Fibroblast of skin of left quadriceps (primary cell): Measurements from ENCODE around the gene UBE2Q1.
"Not testable (repeated sequence)": the region's sequence is repeated elsewhere in the genome, so short reads cannot be mapped to it uniquely, and the experiment has no call there.

Experiments used
- DNase-seq, 2 experiments: peaks; one replicate each; pipeline ENCODE4 v3.0.0-alpha.2; 2013; ENCODE audit warnings: low read depth in 2 of 2

Gene UBE2Q1

DNA sequence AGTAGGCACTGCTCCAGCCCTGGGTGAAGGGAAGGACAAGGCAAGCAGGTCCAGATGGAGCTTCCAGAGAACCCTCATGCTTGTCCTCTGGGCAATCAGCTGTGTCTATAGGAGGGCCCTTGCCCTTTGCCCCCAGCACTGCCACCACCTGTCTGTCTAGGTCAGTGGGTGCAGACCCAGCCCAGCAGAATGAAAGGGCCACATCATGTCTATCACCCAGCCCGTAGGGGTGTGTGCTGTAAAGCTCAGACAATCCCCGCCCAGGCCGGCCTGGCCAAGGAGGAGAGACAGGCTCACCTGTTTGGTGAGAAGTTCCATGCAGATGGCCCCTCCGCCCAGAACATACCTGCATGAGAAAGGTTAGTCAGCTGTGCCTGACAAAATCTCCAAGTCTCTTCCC is 7.0 kb downstream of the UBE2Q1 start:
- DNase-seq, result no peak

DNA sequence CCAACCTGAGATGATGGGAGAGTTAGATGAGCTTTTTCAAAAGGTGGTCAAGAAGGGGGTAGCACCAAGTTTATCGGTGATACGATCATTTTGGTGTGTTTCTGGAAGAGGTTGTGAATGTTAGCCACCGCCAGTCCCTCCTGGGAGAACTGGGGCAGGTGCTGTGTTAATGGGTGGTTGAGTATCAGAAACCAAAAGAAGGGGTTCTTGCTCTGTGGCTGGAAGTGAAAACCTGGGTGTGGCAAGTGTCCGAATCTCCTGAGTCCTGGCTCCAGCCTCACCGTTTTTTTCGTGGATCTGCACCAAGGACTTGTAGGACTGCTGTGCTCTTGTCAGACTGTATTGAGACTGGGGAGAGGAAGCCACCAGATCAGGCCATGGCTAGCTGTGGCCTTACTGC is 7.8 kb downstream of the UBE2Q1 start:
- no peak for DNase-seq

GRCh38 chr1:154550070-154550469 is 8.4 kb downstream of the UBE2Q1 start:
- no peak for DNase-seq

- DNase-seq, result no peak
Measured at GRCh38 chr1:154549202-154549770, 9.2 kb downstream of the UBE2Q1 start.

GRCh38 chr1:154548028-154548427 is 10.4 kb downstream of the UBE2Q1 start:
- DNase-seq, result no peak

- no peak for DNase-seq
Measured at GRCh38 chr1:154547105-154547732, 11.2 kb downstream of the UBE2Q1 start.

GRCh38 chr1:154546264-154547063 is 12.0 kb downstream of the UBE2Q1 start:
- DNase-seq, result peak in 1 of 2 experiments; percentile 8

DNA sequence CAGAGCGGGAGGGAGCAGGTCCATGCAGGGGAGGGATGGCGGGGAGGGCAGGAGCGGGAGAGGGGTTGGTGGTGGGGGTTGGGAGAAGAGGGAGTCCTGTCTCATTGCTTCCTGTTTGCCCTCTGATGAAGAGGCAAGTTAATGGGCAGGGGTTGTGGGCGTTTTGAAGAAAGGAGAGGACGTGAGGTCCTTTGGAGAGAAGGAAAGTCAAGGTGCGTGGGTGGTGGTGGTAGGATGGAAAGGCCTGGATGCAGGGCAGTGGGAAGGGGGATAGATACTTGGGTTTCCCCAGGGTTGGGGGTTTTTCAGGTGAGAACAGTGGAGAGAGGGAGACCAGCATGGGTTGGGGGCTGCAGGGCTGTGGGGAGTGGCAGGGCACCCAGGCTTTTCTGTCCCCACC is 17.2 kb downstream of the UBE2Q1 start:
- no peak for DNase-seq

GRCh38 chr1:154539486-154540483 is 18.7 kb downstream of the UBE2Q1 start:
- DNase-seq, result no peak

DNA sequence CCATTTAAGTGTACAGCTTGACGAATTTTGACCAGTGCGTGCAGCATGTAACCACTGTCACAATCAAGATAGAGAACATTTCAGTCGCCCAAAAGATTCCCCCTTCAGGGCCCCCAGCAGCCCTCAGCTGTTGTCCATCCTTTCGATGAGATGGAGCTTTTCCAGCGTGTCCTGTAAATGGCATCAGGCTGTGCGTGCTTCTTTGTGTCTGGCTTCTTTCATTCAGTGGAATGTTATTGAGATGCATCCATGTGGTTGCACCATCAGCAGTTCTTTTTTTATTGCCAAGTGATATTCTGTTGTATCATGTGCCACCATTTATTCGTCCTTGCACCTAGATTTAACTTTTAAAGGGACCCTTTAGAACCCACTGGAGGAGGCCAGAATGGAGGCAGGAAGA is 21.9 kb downstream of the UBE2Q1 start:
- DNase-seq, result no peak

GRCh38 chr1:154533952-154534844 is 24.3 kb downstream of the UBE2Q1 start:
- no peak for DNase-seq

DNA sequence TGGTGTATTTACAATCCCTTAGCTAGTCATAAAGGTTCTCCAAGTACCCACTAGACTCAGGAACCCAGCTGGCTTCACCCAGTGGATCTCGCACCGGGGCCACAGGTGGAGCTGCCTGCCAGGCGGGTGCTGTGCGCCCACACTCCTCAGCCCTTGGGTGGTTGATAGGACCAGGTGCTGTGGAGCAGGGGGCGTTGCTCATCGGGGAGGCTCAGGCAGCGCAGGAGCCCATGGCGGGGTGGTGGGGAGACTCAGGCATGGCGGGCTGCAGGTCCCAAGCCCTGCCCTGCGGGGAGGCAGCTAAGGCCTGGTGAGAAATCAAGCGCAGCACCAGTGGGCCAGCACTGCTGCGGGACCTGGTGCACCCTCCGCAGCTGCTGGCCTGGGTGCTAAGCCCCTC is 26.5 kb downstream of the UBE2Q1 start:
- not testable (repeated sequence) for DNase-seq

DNA sequence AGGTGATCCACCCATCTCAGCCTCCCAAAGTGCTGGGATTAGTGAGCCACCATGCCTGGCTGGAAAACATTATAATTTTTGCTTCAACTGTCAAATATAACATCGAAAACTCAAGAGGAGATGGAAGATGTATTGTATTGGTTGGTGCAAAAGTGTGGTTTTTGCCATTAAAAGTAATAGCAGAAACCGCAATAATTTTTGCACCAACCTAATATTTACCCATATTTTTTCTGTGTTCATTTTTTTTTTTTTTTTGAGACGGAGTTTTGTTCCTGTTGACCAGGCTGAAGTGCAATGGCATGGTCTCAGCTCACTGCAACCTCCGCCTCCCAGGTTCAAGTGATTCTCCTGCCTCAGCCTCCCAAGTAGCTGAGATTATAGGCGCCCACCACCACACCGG is 29.2 kb downstream of the UBE2Q1 start:
- no peak for DNase-seq

DNA sequence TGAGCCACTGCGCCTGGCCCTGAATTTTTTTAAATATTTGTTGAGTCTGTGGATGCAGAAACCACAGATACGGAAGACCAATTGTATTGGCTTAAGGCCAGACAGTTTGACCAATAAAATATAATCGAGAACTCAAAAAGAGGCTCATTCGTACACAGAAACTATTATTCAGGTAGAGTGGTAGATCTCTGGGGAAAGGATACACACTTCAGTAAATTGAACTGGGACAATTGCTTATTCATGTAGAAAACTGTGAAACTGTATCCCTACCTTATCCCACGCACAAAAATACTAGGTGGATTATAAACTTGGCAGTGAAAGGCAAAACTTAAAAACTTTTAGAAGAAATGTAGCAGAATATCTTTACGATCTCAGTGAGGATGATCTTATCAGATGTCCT is 31.3 kb downstream of the UBE2Q1 start:
- no peak for DNase-seq

DNA sequence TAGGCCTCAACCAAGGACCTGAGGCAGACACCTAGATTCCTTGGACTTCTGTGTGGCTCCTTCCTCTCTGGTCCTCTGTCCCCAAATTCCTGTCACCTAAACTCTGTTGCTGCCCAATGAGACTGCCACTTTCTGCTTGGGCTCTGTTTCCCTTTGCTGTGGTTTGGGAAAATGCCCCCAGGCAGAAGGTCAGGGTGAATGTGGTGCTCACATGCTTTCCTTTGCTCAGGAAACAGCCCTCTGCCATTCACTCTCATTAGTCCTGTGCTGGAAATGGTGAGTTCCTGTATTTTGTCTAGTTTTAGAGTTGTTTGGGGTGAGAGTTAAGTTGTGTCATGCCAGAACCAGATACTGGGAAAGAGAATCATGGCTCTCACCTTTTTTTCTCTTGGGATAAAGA is 33.6 kb downstream of the UBE2Q1 start:
- DNase-seq, result no peak

DNA sequence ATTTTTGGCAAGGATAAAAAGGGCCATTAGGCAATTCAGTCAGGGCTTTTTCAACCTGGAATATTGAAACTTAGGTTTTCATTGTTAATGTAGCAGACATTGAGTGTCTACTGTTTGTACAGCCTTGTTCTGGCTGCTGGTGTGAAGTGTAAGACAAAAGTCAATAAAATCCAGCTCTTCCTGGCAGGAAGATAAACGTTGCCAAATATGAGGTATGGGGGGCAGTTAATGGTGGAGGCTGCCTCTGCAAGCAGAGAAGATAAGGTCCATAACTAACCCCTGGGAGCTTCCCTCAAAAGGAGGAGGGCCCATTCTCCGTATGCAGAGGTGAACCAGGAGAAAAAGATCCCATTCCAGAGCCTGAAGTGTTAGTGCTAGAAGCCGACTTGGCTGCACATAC is 36.8 kb downstream of the UBE2Q1 start:
- DNase-seq, result no peak

DNA sequence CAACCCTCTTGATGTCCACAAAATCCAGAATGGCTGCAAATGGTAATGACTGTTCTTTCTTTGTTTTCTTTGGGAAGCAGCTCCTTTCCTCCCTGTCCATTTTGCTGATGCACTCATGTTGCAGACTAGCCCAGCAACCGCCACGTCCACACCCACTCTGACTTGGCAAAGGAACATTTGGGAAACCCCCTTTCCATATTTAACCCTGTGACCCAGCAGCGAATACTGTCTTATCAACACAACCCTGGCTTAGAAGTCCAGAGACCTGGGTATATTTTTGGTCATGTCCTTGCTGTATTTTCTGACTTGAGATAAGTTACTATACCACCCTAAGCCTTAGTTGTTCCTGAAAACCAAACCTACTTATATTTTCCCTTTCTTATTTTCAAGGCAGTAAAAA is 38.1 kb downstream of the UBE2Q1 start:
- DNase-seq, result no peak

DNA sequence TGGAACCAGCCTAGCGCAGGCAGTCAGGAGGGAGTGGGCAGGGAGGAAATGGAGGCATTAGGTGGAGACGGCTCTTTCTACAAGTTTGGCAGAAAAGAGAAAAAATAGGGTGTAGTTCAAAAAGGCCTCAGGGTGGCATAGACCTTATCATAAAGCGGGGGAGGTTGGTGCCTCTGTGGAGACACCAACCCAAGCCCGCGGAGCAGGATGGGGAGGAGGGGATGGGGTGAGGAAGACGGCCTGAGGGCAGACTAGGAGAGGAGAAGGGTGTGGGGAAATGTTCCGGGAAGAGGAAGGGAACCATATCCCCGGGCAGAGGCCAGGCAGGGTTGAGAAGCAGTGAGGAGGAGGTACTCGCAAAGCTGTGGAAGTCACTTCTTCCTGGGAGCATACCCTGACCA is 38.9 kb downstream of the UBE2Q1 start:
- DNase-seq, result no peak

- DNase-seq, result no peak
Measured at GRCh38 chr1:154517661-154518060, 40.8 kb downstream of the UBE2Q1 start.

DNA sequence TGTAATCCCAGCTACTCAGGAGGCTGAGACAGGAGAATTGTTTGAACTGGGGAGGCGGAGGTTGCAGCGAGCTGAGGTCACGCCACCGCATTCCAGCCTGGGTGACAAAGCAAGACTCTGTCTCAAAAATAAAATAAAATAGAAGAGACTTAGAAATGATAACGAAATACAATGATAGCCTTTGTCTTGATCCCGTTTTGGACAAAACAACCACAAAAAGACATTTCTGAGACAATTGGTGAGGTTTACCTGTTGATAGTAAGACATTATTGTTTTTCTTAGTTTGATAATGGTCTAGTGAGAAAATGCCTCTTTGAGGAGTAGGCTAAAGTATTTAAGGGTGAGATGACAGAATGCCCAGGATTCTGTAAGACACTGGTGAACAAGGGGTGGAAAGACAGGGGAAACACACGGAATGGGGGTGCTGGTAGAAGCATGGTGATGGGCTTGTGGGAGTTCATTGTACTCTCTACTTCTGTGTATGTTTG is 44.4 kb downstream of the UBE2Q1 start:
- no peak for DNase-seq

DNA sequence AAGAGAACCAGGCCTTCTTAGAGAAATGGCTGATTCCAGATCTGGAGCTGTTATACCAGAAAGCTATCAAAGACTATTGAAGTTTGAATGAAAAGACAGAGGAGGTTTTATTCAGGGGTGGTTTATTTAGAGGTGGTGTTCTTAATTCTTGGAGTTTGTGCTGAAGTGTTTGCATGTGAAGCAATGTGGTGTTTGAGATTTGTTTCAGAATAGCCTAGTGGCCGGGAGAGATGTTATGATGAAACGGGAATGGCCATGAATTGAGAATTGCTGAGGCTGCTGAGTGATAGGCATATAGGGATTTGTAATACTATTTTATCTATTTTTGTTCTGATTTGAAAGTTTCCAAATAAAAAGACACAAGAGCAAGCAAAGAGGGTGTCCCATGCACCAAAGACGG is 45.7 kb downstream of the UBE2Q1 start:
- DNase-seq, result no peak
